Loucy (cell line): ENCODE measurements around the gene DRAM1.

ENCODE experiments used
- H2AFZ ChIP-seq: fragments of 200-600 bp; sonication (generic); 2 replicates; pipeline ENCODE4 v1.6.0; 2016; ENCODE audit warnings: antibody characterized with exemption, mild to moderate bottlenecking, low read length, moderate library complexity
- H3F3A ChIP-seq: fragments of 200-600 bp; 2 replicates; pipeline ENCODE4 v1.6.0; 2016; ENCODE audit warnings: antibody characterized with exemption, low read depth, mild to moderate bottlenecking
- H3K27me3 ChIP-seq: fragments of 200-600 bp; sonication (generic); 2 replicates; pipeline ENCODE4 v1.6.1; 2014; ENCODE audit warnings: low read length, mild to moderate bottlenecking; ENCODE audit not compliant: insufficient read depth, poor library complexity, severe bottlenecking
- H3K36me3 ChIP-seq: fragments of 200-600 bp; sonication (generic); 2 replicates; pipeline ENCODE4 v1.6.1; 2016; ENCODE audit warnings: low read length; ENCODE audit not compliant: insufficient read depth
- H3K4me1 ChIP-seq: fragments of 200-600 bp; sonication (generic); 2 replicates; pipeline ENCODE4 v1.5.1; 2014; ENCODE audit warnings: low read length, mild to moderate bottlenecking; ENCODE audit not compliant: insufficient read depth, poor library complexity, severe bottlenecking
- H3K4me2 ChIP-seq: fragments of 200-600 bp; sonication (generic); 2 replicates; pipeline ENCODE4 v1.6.0; 2014; ENCODE audit warnings: antibody characterized with exemption, low read length, low read depth, mild to moderate bottlenecking; ENCODE audit not compliant: poor library complexity, severe bottlenecking
- H3K4me3 ChIP-seq: fragments of 200-600 bp; sonication (generic); 2 replicates; pipeline ENCODE4 v1.5.1; 2014; ENCODE audit warnings: low read length, mild to moderate bottlenecking, mixed read lengths; ENCODE audit not compliant: poor library complexity, severe bottlenecking
- H3K79me2 ChIP-seq: fragments of 200-600 bp; sonication (generic); 2 replicates; pipeline ENCODE4 v1.6.1; 2014; ENCODE audit warnings: low read length; ENCODE audit not compliant: insufficient read depth
- H3K9ac ChIP-seq: fragments of 200-600 bp; sonication (generic); 2 replicates; pipeline ENCODE4 v1.6.0; 2014; ENCODE audit warnings: mild to moderate bottlenecking, low read depth, low read length, moderate library complexity; ENCODE audit not compliant: poor library complexity, severe bottlenecking
- H3K9me2 ChIP-seq: fragments of 200-600 bp; sonication (generic); replicated peaks from 2 replicates; pipeline ENCODE4 v1.6.1; 2016; ENCODE audit warnings: low read depth, low read length, mixed read lengths
- H3K9me3 ChIP-seq: fragments of 200-600 bp; sonication (generic); 2 replicates; pipeline ENCODE4 v1.6.1; 2014; ENCODE audit warnings: mild to moderate bottlenecking, antibody characterized with exemption, low read length, low read depth; ENCODE audit not compliant: insufficient read depth
- H4K20me1 ChIP-seq: fragments of 200-600 bp; sonication (generic); 2 replicates; pipeline ENCODE4 v1.6.0; 2014; ENCODE audit warnings: antibody characterized with exemption, low read length, mild to moderate bottlenecking; ENCODE audit not compliant: insufficient read depth, poor library complexity, severe bottlenecking
- EZH2phosphoT487 ChIP-seq: fragments of 200-600 bp; IDR thresholded peaks from 2 replicates; pipeline ENCODE4 v1.6.1; 2018; ENCODE audit warnings: antibody characterized with exemption, mild to moderate bottlenecking, moderate library complexity, borderline replicate concordance
- TF ChIP-seq, protein P1 (sequence below): fragments of 200-600 bp; sonication (generic); conservative IDR thresholded peaks from 2 replicates; pipeline ENCODE4 v1.5.1; 2014; ENCODE audit warnings: mild to moderate bottlenecking, antibody characterized with exemption, low read length

The DRAM1 gene

DNA sequence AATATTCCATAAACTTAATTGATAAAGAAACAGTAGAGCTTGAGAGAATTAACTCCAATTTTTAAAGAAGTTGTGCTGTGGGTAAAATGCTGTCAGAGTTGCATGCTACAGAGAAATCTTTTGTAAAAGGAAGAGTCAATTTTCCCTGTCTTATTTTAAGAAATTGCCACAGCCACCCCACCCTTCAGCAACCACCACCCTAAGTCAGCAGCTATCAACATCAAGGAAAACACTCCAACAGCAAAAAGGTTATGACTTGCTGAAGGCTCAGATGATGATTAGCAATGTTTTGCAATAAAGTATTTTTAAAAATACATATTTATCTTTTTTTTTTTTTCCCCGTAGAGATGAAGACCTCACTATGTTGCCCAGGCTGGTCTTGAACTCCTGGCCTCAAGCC, 6.5 kb upstream of the DRAM1 start:
- no peak overlapping the region for H2AFZ ChIP-seq
- TF ChIP-seq, protein P1, sequence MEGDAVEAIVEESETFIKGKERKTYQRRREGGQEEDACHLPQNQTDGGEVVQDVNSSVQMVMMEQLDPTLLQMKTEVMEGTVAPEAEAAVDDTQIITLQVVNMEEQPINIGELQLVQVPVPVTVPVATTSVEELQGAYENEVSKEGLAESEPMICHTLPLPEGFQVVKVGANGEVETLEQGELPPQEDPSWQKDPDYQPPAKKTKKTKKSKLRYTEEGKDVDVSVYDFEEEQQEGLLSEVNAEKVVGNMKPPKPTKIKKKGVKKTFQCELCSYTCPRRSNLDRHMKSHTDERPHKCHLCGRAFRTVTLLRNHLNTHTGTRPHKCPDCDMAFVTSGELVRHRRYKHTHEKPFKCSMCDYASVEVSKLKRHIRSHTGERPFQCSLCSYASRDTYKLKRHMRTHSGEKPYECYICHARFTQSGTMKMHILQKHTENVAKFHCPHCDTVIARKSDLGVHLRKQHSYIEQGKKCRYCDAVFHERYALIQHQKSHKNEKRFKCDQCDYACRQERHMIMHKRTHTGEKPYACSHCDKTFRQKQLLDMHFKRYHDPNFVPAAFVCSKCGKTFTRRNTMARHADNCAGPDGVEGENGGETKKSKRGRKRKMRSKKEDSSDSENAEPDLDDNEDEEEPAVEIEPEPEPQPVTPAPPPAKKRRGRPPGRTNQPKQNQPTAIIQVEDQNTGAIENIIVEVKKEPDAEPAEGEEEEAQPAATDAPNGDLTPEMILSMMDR = no peak
- no peak for TF ChIP-seq EZH2phosphoT487
- H3K4me1 ChIP-seq = no peaks in the 10 kb centered on the region
- H3K9me3 ChIP-seq = no peaks in the 10 kb centered on the region
- H4K20me1 ChIP-seq = no peaks in the 10 kb centered on the region
- H3K4me2 ChIP-seq = no peak overlapping the region
- H3K9ac ChIP-seq = no peak overlapping the region
- H3K79me2 ChIP-seq = no peaks in the 10 kb centered on the region
- no peak overlapping the region for H3K4me3 ChIP-seq
- H3K36me3 ChIP-seq = no peaks in the 10 kb centered on the region
- H3F3A ChIP-seq = no peaks in the 10 kb centered on the region
- H3K27me3 ChIP-seq = no peaks in the 10 kb centered on the region
- no peaks in the 10 kb centered on the region for H3K9me2 ChIP-seq

DNA sequence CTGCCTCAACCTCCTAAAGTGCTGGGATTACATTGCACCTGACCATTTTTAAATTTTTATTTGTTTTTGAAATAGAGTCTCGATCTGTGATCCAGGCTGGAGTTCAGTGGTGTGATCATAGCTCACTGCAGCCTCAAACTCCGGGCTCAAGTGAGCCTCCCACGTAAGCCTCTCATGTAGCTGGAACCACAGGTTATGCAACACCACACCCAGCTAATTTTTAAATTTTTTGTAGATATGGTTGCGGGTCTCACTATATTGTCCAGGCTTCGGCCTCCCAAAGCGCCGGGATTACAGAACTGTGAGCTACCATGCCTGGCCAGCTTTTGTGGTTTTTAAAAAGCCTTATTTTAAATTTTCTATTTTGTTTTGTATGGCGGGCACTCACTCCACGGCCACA, 2.2 kb upstream of the DRAM1 start:
- H3K9me2 ChIP-seq = no peaks in the 10 kb centered on the region
- TF ChIP-seq, protein P1 = no peak
- no peak for TF ChIP-seq EZH2phosphoT487
- no peaks in the 10 kb centered on the region for H4K20me1 ChIP-seq
- H3K79me2 ChIP-seq = no peaks in the 10 kb centered on the region
- no peak overlapping the region for H3K4me3 ChIP-seq
- H3K9ac ChIP-seq = no peak overlapping the region
- no peaks in the 10 kb centered on the region for H3F3A ChIP-seq
- no peaks in the 10 kb centered on the region for H3K9me3 ChIP-seq
- no peaks in the 10 kb centered on the region for H3K27me3 ChIP-seq
- no peak overlapping the region for H3K4me2 ChIP-seq
- peaks cover 7% of the 10 kb centered on the region for H3K4me1 ChIP-seq
- H3K36me3 ChIP-seq = no peaks in the 10 kb centered on the region
- no peak overlapping the region for H2AFZ ChIP-seq

GRCh38 chr12:101876322-101876860, 989 bp upstream of the DRAM1 start:
- TF ChIP-seq, protein P1 = no peak
- no peak for TF ChIP-seq EZH2phosphoT487
- no peaks in the 10 kb centered on the region for H3K9me3 ChIP-seq
- H3K27me3 ChIP-seq = no peaks in the 10 kb centered on the region
- H3K4me2 ChIP-seq = peak overlapping the region; percentile 75
- no peaks in the 10 kb centered on the region for H3K36me3 ChIP-seq
- peak overlapping the region; percentile 79 for H3K4me3 ChIP-seq
- peaks cover 7% of the 10 kb centered on the region for H3K4me1 ChIP-seq
- H3K9ac ChIP-seq = peak overlapping the region; percentile 93
- H3K9me2 ChIP-seq = no peaks in the 10 kb centered on the region
- no peaks in the 10 kb centered on the region for H3K79me2 ChIP-seq
- H3F3A ChIP-seq = no peaks in the 10 kb centered on the region; the same call in 1 of the 2 replicates
- H4K20me1 ChIP-seq = no peaks in the 10 kb centered on the region
- H2AFZ ChIP-seq = peak overlapping the region; percentile 82
